ENCODE measurements around the gene C16orf87.

Gene C16orf87

GRCh38 chr16:46843898-46844642 is 13.1 kb upstream of the C16orf87 start:
- no peak for DNase-seq (ENCODE audit: low spot score)

GRCh38 chr16:46842192-46842895 is 11.4 kb upstream of the C16orf87 start:
- DNase-seq (ENCODE audit: low spot score), result no peak

GRCh38 chr16:46839986-46840443 is 9.0 kb upstream of the C16orf87 start:
- peak; percentile 59 for DNase-seq (ENCODE audit: low spot score)

GRCh38 chr16:46836534-46837530 is 5.9 kb upstream of the C16orf87 start:
- no peak for DNase-seq (ENCODE audit: low spot score)

- DNase-seq (ENCODE audit: low spot score), result no peak
Measured at GRCh38 chr16:46833460-46833800, 2.5 kb upstream of the C16orf87 start.

GRCh38 chr16:46832757-46833459 is 1.9 kb upstream of the C16orf87 start:
- no peak for DNase-seq (ENCODE audit: low spot score)

- no peak for DNase-seq (ENCODE audit: low spot score)
Measured at GRCh38 chr16:46830417-46830901, 521 bp downstream of the C16orf87 start.

- no peak for DNase-seq (ENCODE audit: low spot score)
Measured at GRCh38 chr16:46828943-46829342, 2.0 kb downstream of the C16orf87 start.

GRCh38 chr16:46828292-46828691 is 2.7 kb downstream of the C16orf87 start:
- no peak for DNase-seq (ENCODE audit: low spot score)

- no peak for DNase-seq (ENCODE audit: low spot score)
Measured at GRCh38 chr16:46826631-46827030, 4.3 kb downstream of the C16orf87 start.

GRCh38 chr16:46822270-46822669 is 8.7 kb downstream of the C16orf87 start:
- DNase-seq (ENCODE audit: low spot score), result no peak

- DNase-seq (ENCODE audit: low spot score), result no peak
Measured at GRCh38 chr16:46817961-46818360, 13.0 kb downstream of the C16orf87 start.

GRCh38 chr16:46814790-46815189 is 16.2 kb downstream of the C16orf87 start:
- DNase-seq (ENCODE audit: low spot score), result no peak

- DNase-seq (ENCODE audit: low spot score), result no peak
Measured at GRCh38 chr16:46813611-46814010, 17.4 kb downstream of the C16orf87 start.

- no peak for DNase-seq (ENCODE audit: low spot score)
Measured at GRCh38 chr16:46812781-46813540, 18.0 kb downstream of the C16orf87 start.

GRCh38 chr16:46811682-46812081 is 19.3 kb downstream of the C16orf87 start:
- DNase-seq (ENCODE audit: low spot score), result no peak

- DNase-seq (ENCODE audit: low spot score), result no peak
Measured at GRCh38 chr16:46808997-46809396, 22.0 kb downstream of the C16orf87 start.

- no peak for DNase-seq (ENCODE audit: low spot score)
Measured at GRCh38 chr16:46807336-46807735, 23.6 kb downstream of the C16orf87 start.

GRCh38 chr16:46803373-46803772 is 27.6 kb downstream of the C16orf87 start:
- no peak for DNase-seq (ENCODE audit: low spot score)

GRCh38 chr16:46801428-46802049 is 29.4 kb downstream of the C16orf87 start:
- DNase-seq (ENCODE audit: low spot score), result no peak

All from HuH-7 (cell line).